Spleen (tissue), 11 donors: ENCODE data around the gene FBN1. TPM values are rescaled to one million over a fixed set of nuclear protein-coding genes. Genes with fewer than 3 reads are reported as not detected.

Source experiments
- DNase-seq: peaks from one replicate; pipeline ENCODE4 v3.0.0-alpha.2; 2020
- H3K27ac ChIP-seq, 8 donors: fragments of 200-600 bp; sonication (generic) in 7 of 8; 1 replicate in 4 of 8; 2 replicates in 4 of 8; pipeline versions ENCODE4 v1.5.0 to v1.8.0; 2016 to 2021; ENCODE audit warnings: inconsistent platforms in 4 of 8, mild to moderate bottlenecking in 4 of 8, moderate library complexity in 1 of 8
- H3K27me3 ChIP-seq, 7 donors: fragments of 200-600 bp; sonication (generic) in 6 of 7; replicated peaks in 1 of 7; 1 replicate in 4 of 7; 2 replicates in 3 of 7; pipeline versions ENCODE4 v1.5.0 to v1.8.0; 2016 to 2021; ENCODE audit warnings: inconsistent platforms in 3 of 7, mild to moderate bottlenecking in 1 of 7
- H3K36me3 ChIP-seq, 6 donors: fragments of 200-600 bp; sonication (generic) in 5 of 6; 1 replicate in 4 of 6; 2 replicates in 2 of 6; pipeline versions ENCODE4 v1.5.0 to v1.8.0; 2016 to 2021; ENCODE audit warnings: inconsistent platforms in 2 of 6
- H3K4me1 ChIP-seq, 6 donors: fragments of 200-600 bp; sonication (generic) in 5 of 6; 1 replicate in 3 of 6; 2 replicates in 3 of 6; pipeline versions ENCODE4 v1.5.0 to v1.8.0; 2016 to 2021; ENCODE audit warnings: inconsistent platforms in 3 of 6
- H3K4me3 ChIP-seq, 8 donors: fragments of 200-600 bp; sonication (generic) in 7 of 8; 1 replicate in 4 of 8; 2 replicates in 4 of 8; pipeline versions ENCODE4 v1.5.0 to v1.8.0; 2016 to 2021; ENCODE audit warnings: inconsistent platforms in 4 of 8, mild to moderate bottlenecking in 4 of 8, moderate library complexity in 2 of 8
- H3K9me3 ChIP-seq, 8 donors: fragments of 200-600 bp; sonication (generic) in 7 of 8; 1 replicate in 4 of 8; 2 replicates in 4 of 8; pipeline versions ENCODE4 v1.5.0 to v1.8.0; 2016 to 2021; ENCODE audit warnings: inconsistent platforms in 4 of 8
- POLR2A ChIP-seq, 3 donors: fragments of 450-650 bp; IDR thresholded peaks; one replicate each; pipeline ENCODE4 v1.5.1; 2017; ENCODE audit warnings: antibody characterized with exemption in 3 of 3, mild to moderate bottlenecking in 1 of 3
- POLR2AphosphoS5 ChIP-seq, 3 donors: sonication (generic); formaldehyde crosslinking; IDR thresholded peaks; one replicate each; pipeline ENCODE4 v1.5.1; 2017; ENCODE audit warnings: antibody characterized with exemption in 3 of 3
- WGBS, 5 donors: extraction: QIAGEN DNeasy Blood & Tissue Kit in 3 of 5; methylation state at CpG; one replicate each; pipeline versions ENCODE4 v1.1.5 to v1.1.7; 2013 to 2018; 5-methylcytosine and 5-hydroxymethylcytosine counted together
- intact Hi-C: fragments of 100-400 bp; cut with DNase I; formaldehyde crosslinking; loops from one replicate; pipeline ENCODE4 v1.15.0; 2023; ENCODE audit warnings: low total_unique reads
- polyA plus RNA-seq, 3 donors: library from polyadenylated mRNA; stranded (reverse); fragments of 200-250 nt; gene quantifications; one replicate each; pipeline ENCODE4 v1.2.1, GENCODE V29; 2013
- total RNA-seq, 7 donors: library from RNA; depleted of rRNA in 3 of 7; stranded (reverse); fragments of >200 nt in 3 of 7; fragmentation: NEBNext Ultra II Directional in 4 of 7; extraction: Animal tissue kit (Norgen Biotek cat#: 25700) in 4 of 7; gene quantifications; one replicate each; pipeline versions ENCODE4 v1.1.0 to v1.2.1, GENCODE V29; 2016 to 2021
- TF ChIP-seq, protein P1 (sequence below), 11 experiments: fragments of 200-600 bp in 7 of 11; fragments of 450-650 bp in 4 of 11; sonication (generic) in 4 of 11; IDR thresholded peaks in 8 of 11; conservative IDR thresholded peaks in 3 of 11; 1 replicate in 7 of 11; 2 replicates in 4 of 11; pipeline versions ENCODE4 v1.4.0 to v1.8.0; 2016 to 2021; ENCODE audit warnings: antibody characterized with exemption in 11 of 11, inconsistent platforms in 4 of 11, mild to moderate bottlenecking in 1 of 11
- donor health status: healthy with polysubstance abuse.
- donor health status: DM: no; HTN: no; CAD: no; lungs with moderate emphysema.
- donor health status: DM: no; HTN: no; CAD: no.
- donor health status: Bipolar disorder and iron deficiency.
- donor health status: healthy.
- donor health status: DM: no; HTN: no; CAD: no.
- donor health status: DM: yes; HTN: yes; CAD: no.

Gene FBN1
- total and polyA plus RNA-seq, 10 donors: 3.2 to 139 (median 45.4) TPM

GRCh38 chr15:48381861-48382260 is 263.6 kb downstream of the FBN1 start:
- 34 to 46% (median 43%) methylated on average over 4 of the region's 4 CpGs for WGBS, 5 donors
- TF ChIP-seq POLR2A (IDR thresholded peaks at IDR 0.05): no peak
- TF ChIP-seq, protein P1, sequence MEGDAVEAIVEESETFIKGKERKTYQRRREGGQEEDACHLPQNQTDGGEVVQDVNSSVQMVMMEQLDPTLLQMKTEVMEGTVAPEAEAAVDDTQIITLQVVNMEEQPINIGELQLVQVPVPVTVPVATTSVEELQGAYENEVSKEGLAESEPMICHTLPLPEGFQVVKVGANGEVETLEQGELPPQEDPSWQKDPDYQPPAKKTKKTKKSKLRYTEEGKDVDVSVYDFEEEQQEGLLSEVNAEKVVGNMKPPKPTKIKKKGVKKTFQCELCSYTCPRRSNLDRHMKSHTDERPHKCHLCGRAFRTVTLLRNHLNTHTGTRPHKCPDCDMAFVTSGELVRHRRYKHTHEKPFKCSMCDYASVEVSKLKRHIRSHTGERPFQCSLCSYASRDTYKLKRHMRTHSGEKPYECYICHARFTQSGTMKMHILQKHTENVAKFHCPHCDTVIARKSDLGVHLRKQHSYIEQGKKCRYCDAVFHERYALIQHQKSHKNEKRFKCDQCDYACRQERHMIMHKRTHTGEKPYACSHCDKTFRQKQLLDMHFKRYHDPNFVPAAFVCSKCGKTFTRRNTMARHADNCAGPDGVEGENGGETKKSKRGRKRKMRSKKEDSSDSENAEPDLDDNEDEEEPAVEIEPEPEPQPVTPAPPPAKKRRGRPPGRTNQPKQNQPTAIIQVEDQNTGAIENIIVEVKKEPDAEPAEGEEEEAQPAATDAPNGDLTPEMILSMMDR (IDR thresholded peaks at IDR 0.05 in 8 of 11, conservative IDR thresholded peaks at IDR 0.05 in 3 of 11): no peak
- TF ChIP-seq POLR2AphosphoS5 (IDR thresholded peaks at IDR 0.05): no peak
- Histone ChIP-seq H3K27ac (no peak overlapping the region), H3K9me3 (no peaks in the 10 kb centered on the region), H3K36me3 (no peaks in the 10 kb centered on the region), H3K4me1 (no peaks in the 10 kb centered on the region), H3K27me3 (no peaks in the 10 kb centered on the region), H3K4me3 (no peak overlapping the region)
- intact Hi-C loops: no loop called here
- DNase-seq: no peak

GRCh38 chr15:48380198-48380597 is 265.3 kb downstream of the FBN1 start:
- no peak for DNase-seq
- H3K4me1 ChIP-seq: no peaks in the 10 kb centered on the region
- H3K27ac ChIP-seq: no peak overlapping the region
- TF ChIP-seq, protein P1 (IDR thresholded peaks at IDR 0.05 in 8 of 11, conservative IDR thresholded peaks at IDR 0.05 in 3 of 11): no peak
- TF ChIP-seq POLR2AphosphoS5 (IDR thresholded peaks at IDR 0.05) (no peak), POLR2A (IDR thresholded peaks at IDR 0.05) (no peak)
- no peaks in the 10 kb centered on the region for H3K9me3 ChIP-seq
- H3K36me3 ChIP-seq: no peaks in the 10 kb centered on the region
- intact Hi-C loops: no loop called here
- peaks cover 0 to 4% (median 0%) of the 10 kb centered on the region in 7 donors for H3K27me3 ChIP-seq
- no peak overlapping the region for H3K4me3 ChIP-seq
- WGBS, 5 donors: 70 to 82% (median 74%) methylated on average over 4 of the region's 4 CpGs

DNA sequence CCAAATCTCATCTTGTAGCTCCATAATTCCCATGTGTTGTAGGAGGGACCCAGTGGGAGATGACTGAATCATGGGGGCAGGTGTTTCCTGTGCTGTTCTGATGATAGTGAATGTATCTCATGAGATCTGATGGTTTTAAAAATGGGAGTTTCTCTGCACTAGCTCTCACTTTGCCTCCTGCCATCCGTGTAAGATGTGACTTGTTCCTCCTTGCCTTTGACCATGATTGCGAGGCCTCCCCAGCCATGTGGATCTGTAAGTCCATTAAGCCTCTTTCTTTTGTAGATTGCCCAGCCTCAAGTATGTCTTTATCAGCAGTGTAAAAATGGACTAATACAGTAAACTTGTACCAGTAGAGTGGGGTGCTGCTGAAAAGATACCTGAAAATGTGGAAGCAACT is 269.7 kb downstream of the FBN1 start:
- 89 to 95% (median 94%) methylated on average over 2 of the region's 2 CpGs for WGBS, 5 donors
- no peak for DNase-seq

GRCh38 chr15:48374472-48374871 is 271.0 kb downstream of the FBN1 start:
- TF ChIP-seq POLR2AphosphoS5 (IDR thresholded peaks at IDR 0.05) (no peak), POLR2A (IDR thresholded peaks at IDR 0.05) (no peak)
- TF ChIP-seq, protein P1 (IDR thresholded peaks at IDR 0.05 in 8 of 11, conservative IDR thresholded peaks at IDR 0.05 in 3 of 11): no peak
- 75 to 86% (median 81%) methylated on average over 3 of the region's 3 CpGs for WGBS, 5 donors
- Histone ChIP-seq H3K4me1 (no peaks in the 10 kb centered on the region), H3K9me3 (no peaks in the 10 kb centered on the region), H3K4me3 (no peak overlapping the region), H3K27ac (no peak overlapping the region), H3K27me3 (peaks cover 0 to 18% (median 0%) of the 10 kb centered on the region in 7 donors), H3K36me3 (no peaks in the 10 kb centered on the region)
- DNase-seq: no peak
- intact Hi-C loops: no loop called here

More for the DNA sequence above, 269.7 kb downstream of the FBN1 start:
- Histone ChIP-seq H3K27me3 (peaks cover 0 to 18% (median 0%) of the 10 kb centered on the region in 7 donors), H3K27ac (no peak overlapping the region), H3K36me3 (no peaks in the 10 kb centered on the region), H3K4me3 (no peak overlapping the region), H3K4me1 (no peaks in the 10 kb centered on the region), H3K9me3 (no peaks in the 10 kb centered on the region)
- TF ChIP-seq POLR2AphosphoS5 (IDR thresholded peaks at IDR 0.05): no peak
- no peak for TF ChIP-seq POLR2A (IDR thresholded peaks at IDR 0.05)
- TF ChIP-seq, protein P1 (IDR thresholded peaks at IDR 0.05 in 8 of 11, conservative IDR thresholded peaks at IDR 0.05 in 3 of 11): no peak
- intact Hi-C loops: no loop called here
